HepG2 (cell line): ENCODE measurements around the gene NDUFS2. TPM values are rescaled to one million over a fixed set of nuclear protein-coding genes. Genes with fewer than 3 reads are reported as not detected.

Experiments
- ARID5B ChIP-seq: IDR thresholded peaks from 2 replicates; pipeline ENCODE4 v1.4.0; 2020; ENCODE audit warnings: mild to moderate bottlenecking, missing genetic modification reagents
- ATF4 ChIP-seq, 2 experiments: fragments of 450-650 bp in 1 of 2; sonication (generic) in 1 of 2; formaldehyde crosslinking; IDR thresholded peaks; 2 replicates each; pipeline versions ENCODE4 v1.5.0 to v1.8.0; 2020 to 2022; ENCODE audit warnings: mild to moderate bottlenecking in 1 of 2, missing genetic modification reagents in 1 of 2
- CENPBD1 ChIP-seq: sonication (generic); formaldehyde crosslinking; IDR thresholded peaks from 2 replicates; pipeline ENCODE4 v1.8.0; 2022; ENCODE audit warnings: missing genetic modification reagents, low read depth, mild to moderate bottlenecking, borderline replicate concordance
- CREB1 ChIP-seq, 2 experiments: fragments of 450-650 bp in 1 of 2; IDR thresholded peaks; 2 replicates each; pipeline ENCODE4 v1.6.1; 2016 to 2017; ENCODE audit warnings: control low read depth in 1 of 2, mild to moderate bottlenecking in 1 of 2, missing compliant biosample characterization in 1 of 2, missing genetic modification characterization in 1 of 2
- HNRNPH1 ChIP-seq: fragments of 200-400 bp; formaldehyde crosslinking; optimal IDR thresholded peaks from 2 replicates; pipeline ENCODE3; 2017; ENCODE audit warnings: mild to moderate bottlenecking, low read depth, low read length
- HOXD1 ChIP-seq: sonication (generic); formaldehyde crosslinking; IDR thresholded peaks from 2 replicates; pipeline ENCODE4 v1.5.0; 2020; ENCODE audit warnings: missing genetic modification reagents
- KLF12 ChIP-seq: sonication (generic); formaldehyde crosslinking; IDR thresholded peaks from 2 replicates; pipeline ENCODE4 v1.4.0; 2020; ENCODE audit warnings: missing genetic modification reagents, borderline replicate concordance
- LBX2 ChIP-seq: sonication (generic); formaldehyde crosslinking; IDR thresholded peaks from 2 replicates; pipeline ENCODE4 v1.5.0; 2020; ENCODE audit warnings: missing genetic modification reagents, mild to moderate bottlenecking, borderline replicate concordance
- MEIS1 ChIP-seq: sonication (generic); formaldehyde crosslinking; IDR thresholded peaks from 2 replicates; pipeline ENCODE4 v1.9.0; 2021; ENCODE audit warnings: mild to moderate bottlenecking, missing genetic modification reagents, moderate library complexity, borderline replicate concordance
- NPAS2 ChIP-seq: sonication (generic); formaldehyde crosslinking; IDR thresholded peaks from 2 replicates; pipeline ENCODE4 v1.8.0; 2022; ENCODE audit warnings: mild to moderate bottlenecking, missing genetic modification reagents, borderline replicate concordance
- RNF2 ChIP-seq: fragments of 450-650 bp; conservative IDR thresholded peaks from 2 replicates; pipeline ENCODE4 v1.6.1; 2016; ENCODE audit warnings: low read depth
- SALL2 ChIP-seq: sonication (generic); formaldehyde crosslinking; IDR thresholded peaks from 2 replicates; pipeline ENCODE4 v1.8.1; 2023; ENCODE audit warnings: mild to moderate bottlenecking, missing genetic modification reagents, inconsistent platforms
- SATB2 ChIP-seq: sonication (generic); formaldehyde crosslinking; IDR thresholded peaks from 2 replicates; pipeline ENCODE4 v1.5.0; 2020; ENCODE audit warnings: missing genetic modification reagents
- SMARCE1 ChIP-seq: fragments of 450-650 bp; IDR thresholded peaks from 2 replicates; pipeline ENCODE4 v1.6.1; 2017; ENCODE audit warnings: borderline replicate concordance
- SOX6 ChIP-seq, 2 experiments: fragments of 450-650 bp in 1 of 2; sonication (generic) in 1 of 2; formaldehyde crosslinking in 1 of 2; IDR thresholded peaks; 2 replicates each; pipeline versions ENCODE4 v1.4.0 to v1.6.1; 2017 to 2020; ENCODE audit warnings: antibody characterized with exemption in 1 of 2, mild to moderate bottlenecking in 1 of 2, missing genetic modification reagents in 1 of 2
- SP4 ChIP-seq: sonication (generic); formaldehyde crosslinking; IDR thresholded peaks from 2 replicates; pipeline ENCODE4 v1.8.1; 2023; ENCODE audit warnings: mild to moderate bottlenecking, missing genetic modification reagents
- ZFP90 ChIP-seq: sonication (generic); formaldehyde crosslinking; IDR thresholded peaks from 2 replicates; pipeline ENCODE4 v1.8.0; 2022; ENCODE audit warnings: missing genetic modification reagents, mild to moderate bottlenecking, inconsistent platforms, borderline replicate concordance
- ZNF20 ChIP-seq: sonication (generic); formaldehyde crosslinking; IDR thresholded peaks from 2 replicates; pipeline ENCODE4 v1.4.0; 2020; ENCODE audit warnings: mild to moderate bottlenecking, moderate library complexity, missing genetic modification reagents
- ZNF577 ChIP-seq: sonication (generic); formaldehyde crosslinking; IDR thresholded peaks from 2 replicates; pipeline ENCODE4 v1.4.0; 2020; ENCODE audit warnings: mild to moderate bottlenecking, low read depth, missing genetic modification reagents, borderline replicate concordance
- ZNF639 ChIP-seq: conservative IDR thresholded peaks from 2 replicates; pipeline ENCODE4 v1.6.1; 2018; ENCODE audit warnings: missing genetic modification reagents
- polyA plus RNA-seq, 8 experiments: library from polyadenylated mRNA; depleted of rRNA in 3 of 8; stranded (reverse) in 7 of 8; unstranded in 1 of 8; fragments of >200 nt; fragmentation: Illumina TruSeq in 4 of 8; extraction: Trizol in 4 of 8; gene quantifications; 2 replicates each; pipeline versions ENCODE4 v1.2.1 to v1.2.3, GENCODE V29; 2011 to 2016; ENCODE audit warnings: low read depth in 4 of 8, missing spikeins in 1 of 8, mixed read lengths in 1 of 8; ENCODE audit not compliant: insufficient read depth in 1 of 8
- total RNA-seq, 5 experiments: library from RNA; depleted of rRNA; stranded (reverse); fragments of >200 nt; fragmentation: Illumina TruSeq; extraction: Trizol; gene quantifications; 2 replicates each; pipeline ENCODE4 v1.2.3, GENCODE V29; 2016; ENCODE audit warnings: low read depth in 1 of 5

Gene NDUFS2
- total and polyA plus RNA-seq, 2 of the 13 experiments (the other 11 are each of a cell fraction or from before 2014, with no cell fraction given), result 89.9 to 118 TPM

- TF ChIP-seq SMARCE1, result no peak
- TF ChIP-seq SOX6 (IDR thresholded peaks at IDR 0.05), result no peak
- peak; percentile 96 for TF ChIP-seq SOX6 (CRISPR knock-in tag; IDR thresholded peaks at IDR 0.05)
- no peak for TF ChIP-seq NPAS2 (CRISPR knock-in tag)
- TF ChIP-seq RNF2, result no peak
- no peak for TF ChIP-seq SP4 (CRISPR knock-in tag)
- no peak for TF ChIP-seq ZNF639
- 0 out of 2 replicates have a peak, but pooled peaks have one; percentile 80 for TF ChIP-seq HOXD1 (CRISPR knock-in tag)
- peak; percentile 82 for TF ChIP-seq ARID5B (CRISPR knock-in tag)
- peak in 1 of 2 experiments; percentile 98; a peak in 2 of 4 replicates for TF ChIP-seq ATF4 (CRISPR knock-in tag; IDR thresholded peaks at IDR 0.05)
- peak; percentile 71; the same call in 1 of the 2 replicates for TF ChIP-seq ZFP90 (CRISPR knock-in tag)
- no peak for TF ChIP-seq ZNF577
- no peak for TF ChIP-seq LBX2
- TF ChIP-seq MEIS1 (CRISPR knock-in tag), result no peak
- TF ChIP-seq SALL2 (CRISPR knock-in tag), result no peak
- TF ChIP-seq HNRNPH1, result no peak
- no peak for TF ChIP-seq CENPBD1 (CRISPR knock-in tag)
- TF ChIP-seq SATB2 (CRISPR knock-in tag), result no peak; the same call in 1 of the 2 replicates
- TF ChIP-seq ZNF20 (CRISPR knock-in tag), result no peak
- no peak for TF ChIP-seq CREB1 (IDR thresholded peaks at IDR 0.05)
- TF ChIP-seq CREB1 (CRISPR knock-in tag; IDR thresholded peaks at IDR 0.05), result peak; percentile 63; the same call in 1 of the 2 replicates
- peak; percentile 21; the same call in 1 of the 2 replicates for TF ChIP-seq KLF12 (CRISPR knock-in tag)
Measured at GRCh38 chr1:161223805-161224694, 21.9 kb downstream of the NDUFS2 start (continued).
